Muscle of leg (tissue), 11 donors: Measurements from ENCODE around the gene ERN1. TPM values are rescaled to one million over a fixed set of nuclear protein-coding genes. Genes with fewer than 3 reads are reported as not detected.
A peak's percentile ranks its signal among the peaks of the same experiment; 100 is the strongest.

Experiments used
- DNase-seq: peaks from one replicate; pipeline ENCODE4 v3.0.0; 2013
- H3K27ac ChIP-seq: one replicate; pipeline ENCODE4 v1.5.1; 2013; ENCODE audit warnings: mild to moderate bottlenecking, low read length, control low read depth
- H3K27me3 ChIP-seq: one replicate; pipeline ENCODE4 v1.6.1; 2013; ENCODE audit warnings: low read length; ENCODE audit not compliant: control insufficient read depth, insufficient read depth
- H3K36me3 ChIP-seq: one replicate; pipeline ENCODE4 v1.6.1; 2013; ENCODE audit warnings: low read length; ENCODE audit not compliant: control insufficient read depth, insufficient read depth
- H3K4me1 ChIP-seq: one replicate; pipeline ENCODE4 v1.6.1; 2013; ENCODE audit warnings: low read length; ENCODE audit not compliant: control insufficient read depth, insufficient read depth
- H3K4me3 ChIP-seq: one replicate; pipeline ENCODE4 v1.5.1; 2013; ENCODE audit warnings: low read length, control low read depth
- H3K9me3 ChIP-seq: replicated peaks from 2 replicates; pipeline ENCODE4 v1.6.1; 2013; ENCODE audit warnings: low read depth, low read length; ENCODE audit not compliant: control insufficient read depth
- WGBS: methylation state at CpG from one replicate; pipeline ENCODE4 v1.1.5; 2013; ENCODE audit warnings: missing lambda C conversion rate; ENCODE audit not compliant: insufficient coverage; 5-methylcytosine and 5-hydroxymethylcytosine counted together
- polyA plus RNA-seq, 8 donors: library from polyadenylated mRNA; unstranded; fragments of 120-200 nt; gene quantifications; one replicate each; pipeline versions ENCODE4 v1.2.1 to v1.2.3, GENCODE V29; 2013; ENCODE audit warnings: inconsistent platforms in 1 of 8, low replicate concordance in 1 of 8; ENCODE audit not compliant: insufficient read length in 8 of 8, insufficient read depth in 1 of 8
- total RNA-seq: library from RNA; stranded (reverse); fragments of 120-200 nt; gene quantifications from one replicate; pipeline ENCODE4 v1.2.4, GENCODE V29; 2013

ERN1 gene
- total and polyA plus RNA-seq, 9 donors: 3.4 to 5.7 (median 4.8) TPM

DNA sequence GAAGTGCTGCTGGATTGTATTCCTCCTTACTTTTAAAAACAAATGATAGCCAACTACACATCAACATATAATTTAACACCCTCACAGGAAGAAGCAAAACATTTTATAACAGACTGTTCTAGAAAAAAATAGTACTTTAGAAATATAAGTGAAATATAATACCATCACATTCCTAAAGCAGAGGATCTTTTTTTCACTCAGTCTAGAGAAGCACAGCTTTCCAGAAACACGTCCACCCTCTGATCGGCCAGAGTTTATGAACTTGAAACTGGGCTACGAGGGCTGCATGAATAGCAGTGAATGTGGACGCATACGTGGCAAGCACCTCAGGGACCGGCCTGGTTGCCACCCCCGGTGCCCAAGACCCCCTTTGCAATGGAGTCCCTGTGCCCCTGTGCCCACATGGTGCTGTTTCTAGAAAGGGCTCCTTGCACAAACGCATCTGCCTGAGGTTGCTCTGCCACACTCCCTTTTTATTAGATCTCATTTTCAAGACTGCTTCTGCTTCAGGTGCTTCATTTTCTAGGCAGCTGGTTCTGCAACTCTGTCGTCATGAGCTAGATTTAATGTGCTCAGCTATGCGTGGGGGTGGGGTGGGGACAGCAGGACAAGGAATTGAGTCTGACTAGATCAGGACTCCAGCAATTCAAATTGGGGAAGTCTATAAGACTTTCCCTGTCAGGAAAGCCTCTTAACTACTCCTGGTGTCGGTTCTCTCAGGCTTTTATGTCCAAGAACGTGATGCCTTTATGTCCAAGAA lies 29.1 kb upstream of the ERN1 start:
- DNase-seq: peak; percentile 66
- Histone ChIP-seq H3K9me3 (no peaks in the 10 kb centered on the region), H3K27ac (peak overlapping the region; percentile 78), H3K27me3 (no peaks in the 10 kb centered on the region), H3K36me3 (peaks cover 4% of the 10 kb centered on the region), H3K4me1 (peaks cover 50% of the 10 kb centered on the region), H3K4me3 (no peak overlapping the region)
- WGBS: 21% methylated on average over 8 of the region's 12 CpGs

DNA sequence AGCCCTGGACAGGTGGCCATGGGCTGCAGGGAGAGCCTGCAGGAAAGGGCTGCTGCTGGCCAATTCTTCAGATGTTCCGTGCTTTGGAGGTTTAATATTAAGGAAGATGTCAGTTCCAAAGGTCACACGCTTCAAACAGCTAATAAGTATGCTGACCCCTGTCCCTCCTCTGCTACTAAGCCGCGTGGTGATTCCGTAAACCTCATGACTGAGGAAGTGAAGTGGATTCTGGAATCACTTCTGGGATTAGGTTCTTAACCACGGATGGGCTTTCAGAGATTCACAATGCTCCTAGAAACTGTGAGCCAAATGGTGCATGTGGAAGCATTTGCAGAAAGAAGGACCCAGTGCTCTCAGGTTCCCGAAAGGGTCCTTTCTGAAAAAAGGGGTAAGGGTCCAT lies 28.5 kb upstream of the ERN1 start:
- peak; percentile 68 for DNase-seq
- 21% methylated on average over 3 of the region's 7 CpGs for WGBS
- H3K4me1 ChIP-seq: peaks cover 50% of the 10 kb centered on the region
- H3K36me3 ChIP-seq: peaks cover 7% of the 10 kb centered on the region
- H3K9me3 ChIP-seq: no peaks in the 10 kb centered on the region
- no peaks in the 10 kb centered on the region for H3K27me3 ChIP-seq
- H3K27ac ChIP-seq: peak overlapping the region; percentile 78
- H3K4me3 ChIP-seq: no peak overlapping the region

DNA sequence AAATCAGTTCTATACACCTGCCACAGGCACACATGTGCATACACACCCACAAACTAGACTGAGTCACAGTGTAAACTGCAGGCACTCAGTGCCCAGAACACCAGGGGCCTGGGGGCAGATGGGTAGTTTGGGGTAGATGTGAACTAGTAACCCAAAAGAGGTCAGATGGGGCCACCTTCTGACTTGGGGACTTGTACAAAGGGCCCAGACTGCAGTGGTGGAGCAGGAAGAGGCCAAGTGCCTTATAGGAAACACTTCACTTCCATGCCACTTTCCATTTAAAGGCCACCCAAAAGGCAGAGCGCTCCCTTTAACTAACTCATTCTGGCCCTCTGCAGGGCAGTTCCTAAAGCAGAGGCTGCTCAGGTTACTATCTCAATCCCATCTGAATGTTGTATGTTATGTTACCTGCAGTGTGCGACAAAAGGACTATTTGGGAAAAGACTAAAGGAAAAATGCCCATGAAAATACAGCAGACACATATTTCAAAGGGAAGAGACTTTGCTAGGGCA lies 27.8 kb upstream of the ERN1 start:
- Histone ChIP-seq H3K36me3 (peaks cover 14% of the 10 kb centered on the region), H3K9me3 (no peaks in the 10 kb centered on the region), H3K4me1 (peaks cover 54% of the 10 kb centered on the region), H3K27me3 (no peaks in the 10 kb centered on the region), H3K4me3 (no peak overlapping the region), H3K27ac (peak overlapping the region; percentile 78)
- no CpG with 5 or more reads among the region's 2 CpGs for WGBS
- DNase-seq: no peak

DNA sequence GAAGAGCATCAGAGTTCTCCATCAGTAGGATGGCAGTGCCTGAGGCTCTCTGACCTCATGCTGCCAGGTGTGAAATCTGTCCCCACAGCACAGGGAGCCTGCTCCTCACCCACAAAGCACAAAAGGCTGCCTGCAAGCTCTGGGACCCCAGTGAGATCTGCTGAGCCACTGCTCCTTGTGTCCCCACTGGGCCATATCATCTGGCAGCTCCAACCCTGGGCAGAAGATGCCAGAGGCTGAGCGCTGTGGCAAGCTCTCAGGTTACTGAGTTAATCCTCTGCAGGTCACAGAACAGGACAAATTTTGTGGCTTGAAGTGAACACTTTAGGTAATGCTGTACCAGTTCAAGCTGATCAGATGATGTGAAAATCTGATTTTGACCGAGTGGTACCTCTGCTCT lies 26.7 kb upstream of the ERN1 start:
- DNase-seq: peak; percentile 51
- H3K27me3 ChIP-seq: no peaks in the 10 kb centered on the region
- peaks cover 59% of the 10 kb centered on the region for H3K4me1 ChIP-seq
- H3K4me3 ChIP-seq: no peak overlapping the region
- WGBS: 85% methylated on average over 2 of the region's 2 CpGs
- H3K27ac ChIP-seq: peak overlapping the region; percentile 92
- H3K9me3 ChIP-seq: no peaks in the 10 kb centered on the region
- H3K36me3 ChIP-seq: peaks cover 16% of the 10 kb centered on the region

GRCh38 chr17:64155751-64156544 lies 26.0 kb upstream of the ERN1 start:
- Histone ChIP-seq H3K27me3 (no peaks in the 10 kb centered on the region), H3K36me3 (peaks cover 17% of the 10 kb centered on the region), H3K27ac (peak overlapping the region; percentile 92), H3K4me3 (no peak overlapping the region), H3K4me1 (peaks cover 59% of the 10 kb centered on the region), H3K9me3 (no peaks in the 10 kb centered on the region)
- WGBS: 32% methylated on average over 9 of the region's 11 CpGs
- DNase-seq: peak; percentile 96

GRCh38 chr17:64155129-64155528 lies 25.2 kb upstream of the ERN1 start:
- DNase-seq: peak; percentile 54
- H3K9me3 ChIP-seq: no peaks in the 10 kb centered on the region
- H3K27ac ChIP-seq: peak overlapping the region; percentile 92
- no peak overlapping the region for H3K4me3 ChIP-seq
- peaks cover 59% of the 10 kb centered on the region for H3K4me1 ChIP-seq
- H3K36me3 ChIP-seq: peaks cover 21% of the 10 kb centered on the region
- 66% methylated on average over 6 of the region's 7 CpGs for WGBS
- no peaks in the 10 kb centered on the region for H3K27me3 ChIP-seq

- H3K4me3 ChIP-seq: no peak overlapping the region
- H3K9me3 ChIP-seq: no peaks in the 10 kb centered on the region
- no peak for DNase-seq
- H3K27ac ChIP-seq: peak overlapping the region; percentile 92
- H3K4me1 ChIP-seq: peaks cover 59% of the 10 kb centered on the region
- 75% methylated on average over 6 of the region's 9 CpGs for WGBS
- no peaks in the 10 kb centered on the region for H3K27me3 ChIP-seq
- H3K36me3 ChIP-seq: peaks cover 23% of the 10 kb centered on the region
These were observed 24.8 kb upstream of the ERN1 start for GRCh38 chr17:64154717-64155116.

GRCh38 chr17:64154313-64154695 lies 24.4 kb upstream of the ERN1 start:
- WGBS: no CpG with 5 or more reads among the region's 4 CpGs
- H3K9me3 ChIP-seq: no peaks in the 10 kb centered on the region
- H3K4me3 ChIP-seq: no peak overlapping the region
- peaks cover 57% of the 10 kb centered on the region for H3K4me1 ChIP-seq
- no peaks in the 10 kb centered on the region for H3K27me3 ChIP-seq
- peak; percentile 74 for DNase-seq
- H3K27ac ChIP-seq: peak overlapping the region; percentile 92
- H3K36me3 ChIP-seq: peaks cover 23% of the 10 kb centered on the region

GRCh38 chr17:64153565-64154312 lies 23.8 kb upstream of the ERN1 start:
- peak; percentile 36 for DNase-seq
- H3K4me3 ChIP-seq: no peak overlapping the region
- no peaks in the 10 kb centered on the region for H3K9me3 ChIP-seq
- peaks cover 54% of the 10 kb centered on the region for H3K4me1 ChIP-seq
- H3K27me3 ChIP-seq: no peaks in the 10 kb centered on the region
- peak overlapping the region; percentile 92 for H3K27ac ChIP-seq
- peaks cover 24% of the 10 kb centered on the region for H3K36me3 ChIP-seq
- no CpG with 5 or more reads among the region's 3 CpGs for WGBS
